GM18498 (cell line): Measurements from ENCODE around the gene LIMCH1.
"Not testable (repeated sequence)": the region's sequence is repeated elsewhere in the genome, so short reads cannot be mapped to it uniquely, and the experiment has no call there.

ENCODE experiments used
- ATAC-seq: cut with Tn5 transposase; IDR thresholded peaks from one replicate; pipeline ENCODE4 v1.9.1; 2021; ENCODE audit warnings: mild to moderate bottlenecking, moderate library complexity; ENCODE audit not compliant: unreplicated experiment

The LIMCH1 gene

DNA sequence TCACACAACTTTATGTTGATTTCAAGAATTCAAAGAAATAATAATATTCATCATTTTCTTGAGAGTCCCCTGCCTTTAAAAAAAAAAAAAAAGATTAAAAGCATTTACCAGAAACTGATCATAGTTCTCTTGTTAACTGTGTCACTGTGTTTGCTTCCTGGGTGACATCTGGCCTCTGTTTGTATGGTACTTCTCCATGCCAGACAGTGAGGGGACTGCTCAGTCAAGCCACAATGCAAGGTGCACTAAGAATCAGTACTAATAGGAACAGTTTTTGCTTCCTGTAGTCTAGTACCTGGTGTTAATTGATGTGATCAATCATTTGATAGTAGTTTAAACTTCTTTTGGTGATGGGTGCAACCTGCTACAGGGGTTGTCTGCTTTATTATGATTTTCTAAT lies 133.0 kb downstream of the LIMCH1 start:
- ATAC-seq = no peak

DNA sequence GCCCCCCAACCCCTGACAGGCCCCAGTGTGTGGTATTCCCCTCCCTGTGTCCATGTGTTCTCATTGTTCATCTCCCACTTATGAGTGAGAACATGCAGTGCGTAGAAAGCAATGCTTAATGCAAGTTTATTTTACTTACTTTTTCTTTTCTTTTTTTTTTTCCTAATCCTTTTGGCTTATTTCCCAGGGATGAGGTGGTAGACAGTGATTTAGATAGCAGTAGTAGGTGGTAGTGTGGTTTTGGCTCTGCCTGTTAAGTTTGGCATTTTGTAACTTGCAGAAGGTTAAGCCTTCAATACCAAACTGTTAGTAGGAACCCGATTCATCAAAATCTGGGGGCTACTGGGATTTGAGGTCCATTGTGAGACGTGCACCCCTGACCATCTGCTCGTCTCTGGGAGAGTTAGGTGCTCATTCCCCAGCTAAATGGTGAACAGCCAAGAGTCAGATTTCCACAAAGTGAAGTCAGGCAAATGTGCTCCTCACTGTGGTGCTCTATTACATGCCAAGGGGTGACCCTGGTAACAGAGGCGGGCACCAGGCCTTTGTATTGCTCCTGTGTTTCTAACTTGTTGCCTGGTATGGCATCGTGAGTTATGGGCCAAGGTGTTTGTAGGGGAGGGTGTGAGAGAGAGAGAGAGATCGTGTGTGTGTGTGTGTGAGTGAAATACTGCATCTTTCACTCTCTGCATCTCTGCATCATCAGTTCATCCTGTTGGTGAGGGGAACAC lies 140.3 kb downstream of the LIMCH1 start:
- no peak for ATAC-seq

- ATAC-seq = no peak
Observed at GRCh38 chr4:41678951-41679350, 141.0 kb downstream of the LIMCH1 start.

DNA sequence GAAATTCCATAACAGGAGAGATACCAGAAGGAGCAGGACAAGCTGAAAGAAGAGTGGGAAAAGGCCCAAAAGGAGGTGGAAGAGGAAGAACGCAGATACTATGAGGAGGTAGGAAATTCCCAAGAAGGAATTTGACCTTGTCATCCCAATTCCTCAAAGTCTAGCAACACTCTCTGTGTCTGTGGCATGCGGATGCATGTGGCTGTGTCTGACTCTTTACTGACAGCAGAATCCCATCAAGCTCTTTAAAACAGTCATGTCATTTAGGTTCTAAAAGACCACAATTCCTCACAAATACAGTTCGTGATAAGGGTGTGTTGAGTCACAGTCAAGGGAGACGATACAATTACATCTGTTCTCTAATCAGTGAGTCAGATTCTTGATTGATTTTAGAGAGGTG lies 142.0 kb downstream of the LIMCH1 start:
- ATAC-seq = no peak

GRCh38 chr4:41681054-41681453 lies 143.1 kb downstream of the LIMCH1 start:
- no peak for ATAC-seq

- no peak for ATAC-seq
Observed at GRCh38 chr4:41683326-41683725, 145.4 kb downstream of the LIMCH1 start.

DNA sequence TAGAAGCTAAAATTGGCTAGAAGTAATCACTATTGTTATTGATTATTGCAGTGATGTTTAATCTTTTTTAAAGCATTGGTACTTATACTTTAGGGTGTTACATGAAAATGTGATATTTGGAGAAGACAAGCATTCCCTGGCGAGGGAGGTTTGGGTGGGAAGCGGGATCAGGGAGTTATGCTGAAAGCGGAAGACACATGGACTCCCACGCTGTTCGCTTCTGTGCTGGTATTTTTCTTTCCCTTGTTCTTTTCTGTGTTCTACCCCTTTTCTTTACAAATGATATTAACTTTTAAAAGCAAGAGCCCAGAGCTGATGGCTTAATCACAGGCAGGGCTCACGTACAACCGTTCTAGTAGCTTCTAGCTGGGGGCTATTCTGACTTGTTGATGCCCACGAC lies 148.9 kb downstream of the LIMCH1 start:
- no peak for ATAC-seq

- no peak for ATAC-seq
Observed at GRCh38 chr4:41687971-41688370, 150.0 kb downstream of the LIMCH1 start.

DNA sequence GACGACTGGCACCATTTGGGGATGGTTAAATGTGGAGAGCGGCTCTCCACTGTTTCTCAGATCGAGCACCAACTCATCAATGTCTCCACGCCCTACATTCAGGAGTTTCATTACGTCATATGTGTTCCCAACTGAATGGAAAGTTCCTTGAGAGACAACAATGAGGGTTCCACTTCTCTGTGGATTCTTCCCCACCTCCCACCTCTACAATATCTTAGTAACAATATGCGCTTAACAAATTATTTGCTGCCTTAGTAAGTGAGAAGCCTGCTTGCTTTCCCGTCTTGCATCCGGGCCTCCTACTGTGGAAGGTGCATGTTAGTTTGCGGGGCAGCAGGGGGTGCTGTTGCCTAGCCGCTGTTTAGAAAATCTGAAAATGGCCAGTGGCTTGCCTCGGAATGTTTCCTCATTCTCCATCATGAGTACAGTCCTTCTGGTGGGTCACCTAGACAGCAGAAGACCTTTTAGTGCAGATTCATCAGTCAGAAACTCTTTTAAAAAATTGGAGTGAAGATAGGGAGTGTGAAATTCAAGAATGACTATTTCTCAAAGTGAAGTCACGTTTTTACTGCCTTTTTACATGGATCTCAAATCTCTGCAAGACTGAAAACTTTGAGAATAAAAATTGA lies 154.9 kb downstream of the LIMCH1 start:
- ATAC-seq = peak; percentile 78

DNA sequence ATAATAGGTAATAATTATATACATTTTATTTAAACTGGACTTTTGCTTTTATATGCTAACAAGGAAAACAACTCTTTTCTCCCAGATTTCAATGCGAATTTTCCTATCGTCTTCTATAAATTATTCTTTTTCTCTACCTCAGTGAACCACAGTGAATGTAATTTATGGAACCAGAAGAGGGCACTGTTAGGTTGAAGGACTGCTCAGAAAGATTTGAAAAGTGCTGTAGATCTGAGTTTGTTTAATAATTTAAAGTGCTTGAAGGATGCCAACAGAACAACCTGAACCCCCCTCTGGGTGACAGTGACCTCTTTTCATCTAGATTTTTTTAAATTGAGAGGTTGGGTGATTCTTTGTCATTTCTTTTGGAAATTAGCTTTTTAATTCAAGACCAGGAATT lies 155.7 kb downstream of the LIMCH1 start:
- ATAC-seq = no peak

GRCh38 chr4:41696131-41696530 lies 158.2 kb downstream of the LIMCH1 start:
- ATAC-seq = no peak

GRCh38 chr4:41696763-41697162 lies 158.8 kb downstream of the LIMCH1 start:
- no peak for ATAC-seq

DNA sequence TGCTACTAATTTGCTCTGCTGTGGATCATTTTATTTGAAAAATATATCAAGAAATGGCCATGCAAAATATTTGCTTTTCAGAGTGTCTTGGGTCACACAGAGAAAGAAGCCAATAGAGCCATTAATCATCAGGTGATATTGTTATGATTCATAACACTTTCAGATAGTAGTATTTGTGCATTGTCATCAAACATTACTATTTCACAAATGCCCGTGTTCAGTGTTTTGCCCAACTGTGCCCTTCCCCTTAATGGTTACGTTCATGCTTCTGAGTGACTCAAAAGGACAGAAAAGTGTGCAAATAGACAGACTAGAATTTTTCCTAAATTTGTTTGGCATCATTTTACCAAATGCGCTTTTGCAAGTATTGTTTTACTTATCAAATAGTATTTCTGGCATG lies 164.0 kb downstream of the LIMCH1 start:
- ATAC-seq = no peak

GRCh38 chr4:41702770-41703169 lies 164.8 kb downstream of the LIMCH1 start:
- no peak for ATAC-seq

- ATAC-seq = no peak
Observed at GRCh38 chr4:41703785-41704184, 165.8 kb downstream of the LIMCH1 start.

DNA sequence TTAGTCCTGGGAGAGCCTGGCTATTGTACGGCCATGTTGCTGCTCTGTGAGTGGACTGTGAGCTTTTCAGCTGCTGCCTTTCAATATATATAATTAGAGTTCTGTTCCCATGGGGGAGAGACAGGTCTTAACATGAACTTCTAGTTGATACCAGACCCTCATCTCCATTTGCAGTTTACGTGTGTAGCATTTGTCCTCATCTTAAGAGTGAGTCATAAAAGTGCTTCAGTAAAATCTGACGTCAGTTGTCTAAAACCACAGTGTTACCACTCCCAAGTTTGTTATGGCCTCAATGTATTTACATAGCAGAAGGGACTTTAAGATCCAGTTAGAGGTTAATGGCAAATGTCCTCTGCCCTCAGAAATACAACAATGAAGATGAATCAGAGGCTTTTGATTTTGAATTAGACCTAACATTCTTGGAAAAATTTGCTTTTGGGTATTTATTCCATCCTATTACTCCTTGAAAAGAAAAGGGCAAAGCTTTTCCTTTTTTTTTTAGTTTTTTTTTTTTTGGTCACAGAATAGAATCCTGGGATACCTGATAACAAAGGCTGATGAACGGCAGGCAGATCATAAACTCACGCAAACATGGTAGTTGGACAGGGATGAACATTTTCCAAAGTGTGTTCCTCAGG lies 172.0 kb downstream of the LIMCH1 start:
- no peak for ATAC-seq

- not testable (repeated sequence) for ATAC-seq
Observed at GRCh38 chr4:41711654-41712053, 173.7 kb downstream of the LIMCH1 start.

- ATAC-seq = no peak
Observed at GRCh38 chr4:41712425-41712824, 174.5 kb downstream of the LIMCH1 start.

DNA sequence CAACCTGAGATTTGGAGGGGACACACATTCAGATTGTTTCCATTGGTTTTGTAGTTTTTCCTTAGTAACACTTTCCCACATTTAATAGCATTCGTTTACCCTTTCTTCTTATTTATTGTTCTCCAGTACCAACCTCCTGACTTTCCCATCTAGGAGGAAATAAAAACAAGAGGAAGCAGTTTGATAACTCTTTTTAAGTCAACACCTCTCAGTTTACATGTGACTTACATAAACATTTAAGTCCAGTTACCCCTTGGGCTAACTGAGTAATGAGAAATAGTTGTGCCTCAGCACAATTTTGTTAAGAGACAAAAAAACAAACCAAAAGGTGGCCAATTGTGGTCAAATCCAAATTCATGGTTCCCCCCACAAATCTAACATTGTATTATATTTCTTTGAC lies 175.8 kb downstream of the LIMCH1 start:
- no peak for ATAC-seq

GRCh38 chr4:41714364-41715000 lies 176.5 kb downstream of the LIMCH1 start:
- ATAC-seq = no peak

DNA sequence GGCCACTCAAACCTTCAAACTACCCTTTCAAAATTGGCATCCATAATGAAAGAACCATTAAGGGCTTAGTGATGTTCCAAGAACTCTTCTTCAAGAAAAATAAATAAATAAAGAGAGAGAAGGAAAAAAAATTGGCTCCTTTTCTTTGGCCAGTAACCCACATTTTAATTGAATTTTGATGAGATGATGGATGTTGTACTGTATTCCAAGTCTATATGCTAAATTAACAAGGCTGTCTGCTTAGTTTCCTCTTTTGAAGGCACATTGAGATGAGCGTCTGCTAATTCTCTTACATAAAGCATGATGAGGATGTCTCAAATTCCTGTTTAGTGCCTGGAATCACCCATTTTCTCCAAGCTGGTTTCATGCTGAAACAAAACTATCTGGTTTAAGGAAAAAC lies 177.2 kb downstream of the LIMCH1 start:
- no peak for ATAC-seq

DNA sequence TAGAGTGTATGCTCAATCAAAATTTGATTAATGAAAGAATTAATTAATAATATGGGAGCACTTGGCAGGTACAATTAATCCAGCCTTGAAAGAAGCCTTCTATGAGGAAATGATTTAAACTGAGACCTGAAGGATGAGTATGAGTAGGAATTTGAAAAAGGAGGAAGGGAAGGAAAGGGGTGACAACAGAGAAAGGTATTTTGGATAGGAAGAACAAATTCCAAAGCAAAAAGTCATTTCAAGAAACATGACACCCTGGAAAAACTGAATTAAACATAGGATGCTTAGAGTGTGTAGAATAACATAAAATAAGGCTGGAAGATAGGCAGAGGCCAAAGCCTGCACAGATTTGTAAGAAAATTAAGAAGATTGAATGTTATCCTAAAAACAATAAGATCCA lies 180.9 kb downstream of the LIMCH1 start:
- no peak for ATAC-seq
